Kidney epithelial cell (primary cell): ENCODE results near the gene RASA2. TPM values are rescaled to one million over a fixed set of nuclear protein-coding genes. Genes with fewer than 3 reads are reported as not detected.

ENCODE experiments used
- DNase-seq: peaks from one replicate; pipeline ENCODE4 v3.0.0-alpha.2; 2010; ENCODE audit warnings: low read depth
- H3K27me3 ChIP-seq: 2 replicates; pipeline ENCODE4 v1.6.0; 2011; ENCODE audit warnings: low read length; ENCODE audit not compliant: control insufficient read depth, insufficient read depth
- H3K36me3 ChIP-seq: 2 replicates; pipeline ENCODE4 v1.5.1; 2011; ENCODE audit warnings: low read length; ENCODE audit not compliant: control insufficient read depth, insufficient read depth
- H3K4me3 ChIP-seq: 2 replicates; pipeline ENCODE4 v1.5.1; 2011; ENCODE audit warnings: low read depth, mild to moderate bottlenecking, control low read depth, low read length
- CTCF ChIP-seq: IDR thresholded peaks from 2 replicates; pipeline ENCODE4 v1.5.1; 2011; ENCODE audit warnings: mild to moderate bottlenecking, moderate library complexity, low read length, control low read depth, inconsistent platforms; ENCODE audit not compliant: insufficient read depth, poor library complexity, severe bottlenecking
- total RNA-seq: library from RNA; depleted of rRNA; stranded (reverse); fragments of >200 nt; gene quantifications from 2 replicates; pipeline ENCODE4 v1.2.3, GENCODE V29; 2015

RASA2 gene
- total RNA-seq, 1 donor from 2014 or later, result 16.8 TPM

GRCh38 chr3:141460097-141460704 is 26.6 kb upstream of the RASA2 start:
- H3K4me3 ChIP-seq, result no peak overlapping the region
- DNase-seq, result peak; percentile 41
- no peaks in the 10 kb centered on the region for H3K36me3 ChIP-seq
- no peaks in the 10 kb centered on the region for H3K27me3 ChIP-seq
- TF ChIP-seq CTCF, result peak; percentile 90

GRCh38 chr3:141462176-141462859 is 24.5 kb upstream of the RASA2 start:
- no peak for TF ChIP-seq CTCF
- no peak for DNase-seq
- Histone ChIP-seq H3K27me3 (no peaks in the 10 kb centered on the region), H3K36me3 (no peaks in the 10 kb centered on the region), H3K4me3 (no peak overlapping the region)

- DNase-seq, result no peak
- Histone ChIP-seq H3K27me3 (no peaks in the 10 kb centered on the region), H3K36me3 (no peaks in the 10 kb centered on the region), H3K4me3 (no peak overlapping the region)
- TF ChIP-seq CTCF, result peak; percentile 13
These were observed 21.6 kb upstream of the RASA2 start for GRCh38 chr3:141465221-141465620.

- Histone ChIP-seq H3K27me3 (no peaks in the 10 kb centered on the region), H3K36me3 (no peaks in the 10 kb centered on the region), H3K4me3 (no peak overlapping the region)
- DNase-seq, result no peak
- no peak for TF ChIP-seq CTCF
These were observed 20.1 kb upstream of the RASA2 start for GRCh38 chr3:141466633-141467169.

GRCh38 chr3:141469720-141470119 is 17.1 kb upstream of the RASA2 start:
- Histone ChIP-seq H3K4me3 (no peak overlapping the region), H3K27me3 (no peaks in the 10 kb centered on the region), H3K36me3 (no peaks in the 10 kb centered on the region)
- TF ChIP-seq CTCF, result no peak
- no peak for DNase-seq
